G401.6 (cell line): Measurements from ENCODE around the gene PFDN4.

Source experiments
- FAIRE-seq: peaks from 2 replicates; lab custom pipeline; 2012; peaks lifted over from hg19 to GRCh38; lab: Jason Lieb, UNC

The PFDN4 gene

GRCh38 chr20:54200487-54201267 lies 7.2 kb upstream of the PFDN4 start:
- no peak for FAIRE-seq

DNA sequence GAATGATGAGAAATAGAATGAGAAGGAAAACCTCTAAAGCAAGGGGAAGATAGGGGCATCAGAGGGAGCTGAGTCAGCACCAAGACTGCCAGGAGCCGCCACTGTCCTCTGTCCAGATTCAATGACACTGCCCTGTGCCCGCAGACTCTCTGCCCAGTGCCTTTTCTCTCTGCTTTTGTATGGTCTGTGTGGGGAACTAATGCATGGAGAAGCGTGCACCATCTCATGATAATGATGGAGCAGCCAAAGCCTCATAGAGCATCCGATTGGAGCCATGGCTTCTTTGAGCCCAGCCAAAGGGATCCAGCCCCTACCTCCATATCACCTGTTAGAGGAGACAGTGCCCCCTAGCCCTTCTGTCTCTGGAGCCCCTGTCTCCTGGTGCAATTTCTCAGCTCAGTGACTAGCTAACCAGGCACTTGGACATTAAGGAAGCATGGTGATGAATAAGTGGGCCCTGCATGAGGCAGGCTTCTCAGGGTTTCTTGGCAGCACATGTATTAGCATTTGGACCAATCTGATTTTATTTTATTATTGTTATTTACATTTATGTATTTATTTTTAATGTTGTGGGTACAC lies 6.5 kb upstream of the PFDN4 start:
- FAIRE-seq, result no peak

DNA sequence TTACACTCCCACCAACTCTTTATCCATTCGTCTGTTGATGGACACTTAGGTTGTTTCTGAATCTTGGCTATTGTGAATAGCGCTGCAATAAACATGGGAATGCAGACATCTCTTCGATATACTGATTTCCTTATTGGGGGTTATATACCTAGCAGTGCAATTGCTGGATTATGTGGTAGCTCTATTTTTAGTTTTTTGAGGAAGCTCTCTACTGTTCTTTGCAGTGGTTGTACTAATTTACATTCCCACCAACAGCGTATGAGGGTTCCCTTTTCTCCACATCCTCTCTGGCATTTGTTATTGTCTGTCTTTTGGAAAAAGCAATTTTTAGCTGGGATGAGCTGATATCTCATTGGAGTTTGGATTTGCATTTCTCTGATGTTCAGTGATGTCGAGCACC lies 4.6 kb upstream of the PFDN4 start:
- FAIRE-seq, result no peak

- no peak for FAIRE-seq
Observed at GRCh38 chr20:54204063-54204462, 3.8 kb upstream of the PFDN4 start.

- FAIRE-seq, result no peak
Observed at GRCh38 chr20:54204481-54204880, 3.4 kb upstream of the PFDN4 start.

- no peak for FAIRE-seq
Observed at GRCh38 chr20:54205450-54205849, 2.4 kb upstream of the PFDN4 start.

DNA sequence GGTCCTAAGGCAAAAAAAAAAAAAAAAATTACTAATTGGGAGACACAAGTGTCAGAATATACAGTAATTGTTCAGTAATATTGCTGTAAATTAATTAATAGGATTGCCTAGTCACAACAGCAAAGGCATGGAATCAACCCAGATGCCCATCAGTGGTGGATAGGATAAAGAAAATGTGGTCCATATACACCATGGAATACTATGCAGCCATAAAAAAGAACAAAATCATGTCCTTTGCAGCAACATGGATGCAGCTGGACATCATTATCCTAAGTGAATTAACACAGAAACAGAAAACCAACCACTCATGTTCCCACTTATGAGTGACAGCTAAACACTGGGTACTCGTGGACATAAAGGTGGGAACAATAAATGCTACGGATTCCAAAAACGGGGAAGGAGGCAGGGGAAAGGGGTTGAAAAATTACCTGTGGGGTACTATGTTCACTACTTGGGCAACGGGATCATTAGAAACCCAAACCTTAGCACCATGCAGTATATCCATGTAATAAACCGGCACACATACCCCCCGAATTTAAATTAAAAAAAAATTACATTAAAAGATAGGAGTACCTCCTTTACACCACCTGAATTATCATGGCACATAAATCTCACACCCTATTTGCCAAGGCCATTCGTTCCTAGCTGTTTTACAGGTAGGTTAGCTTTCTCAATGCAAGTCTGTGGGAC lies 689 bp upstream of the PFDN4 start:
- no peak for FAIRE-seq

- FAIRE-seq, result no peak
Observed at GRCh38 chr20:54208548-54209176, 775 bp downstream of the PFDN4 start.

DNA sequence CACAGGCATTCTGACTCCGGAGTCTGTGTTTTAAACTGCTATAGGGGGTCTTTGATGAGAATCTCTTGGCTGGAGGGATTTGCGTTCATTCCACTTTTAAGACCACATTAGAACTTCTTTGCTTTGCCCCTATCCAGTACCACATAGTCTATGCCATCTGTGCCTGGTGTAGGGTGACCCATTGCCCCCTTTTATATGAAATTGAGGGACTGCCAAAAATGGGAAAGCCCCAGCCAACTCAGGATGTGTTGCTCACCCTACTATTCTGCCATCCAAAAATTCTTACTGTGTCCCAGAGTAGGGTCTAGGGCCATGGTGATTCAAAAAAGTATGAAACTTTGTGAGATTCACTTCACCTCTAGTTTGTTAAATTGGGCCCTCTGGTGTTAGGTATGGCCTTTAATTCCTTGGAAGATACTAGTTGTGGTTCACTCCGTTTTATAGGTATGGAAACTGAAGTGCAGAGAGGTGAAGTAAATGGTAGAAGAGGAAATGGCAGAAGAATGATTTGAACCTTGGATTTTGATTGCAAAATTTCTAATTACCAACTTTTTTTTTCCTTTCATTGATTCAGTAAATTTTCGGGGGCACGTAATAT lies 1.4 kb downstream of the PFDN4 start:
- no peak for FAIRE-seq

DNA sequence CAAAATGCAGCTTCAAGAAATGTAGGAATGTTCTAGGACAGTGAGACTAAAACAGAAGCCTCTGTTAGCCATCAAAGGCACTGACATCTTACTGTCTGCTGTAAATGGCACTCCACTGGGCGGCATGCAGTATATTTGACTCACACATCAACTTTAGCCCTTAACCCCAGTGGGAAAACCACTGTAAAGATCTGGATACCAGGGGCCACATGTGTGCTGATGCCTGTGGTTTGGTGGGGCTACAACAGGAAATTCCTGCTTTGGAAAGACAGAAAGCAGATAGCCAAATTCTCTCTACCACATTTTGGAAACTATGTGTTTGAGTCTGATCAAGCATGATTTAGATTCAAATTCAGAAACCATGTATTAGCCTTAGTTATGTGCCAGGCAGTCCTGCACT lies 4.3 kb downstream of the PFDN4 start:
- no peak for FAIRE-seq

- FAIRE-seq, result no peak
Observed at GRCh38 chr20:54212871-54213270, 5.0 kb downstream of the PFDN4 start.

GRCh38 chr20:54214566-54214965 lies 6.7 kb downstream of the PFDN4 start:
- FAIRE-seq, result no peak

DNA sequence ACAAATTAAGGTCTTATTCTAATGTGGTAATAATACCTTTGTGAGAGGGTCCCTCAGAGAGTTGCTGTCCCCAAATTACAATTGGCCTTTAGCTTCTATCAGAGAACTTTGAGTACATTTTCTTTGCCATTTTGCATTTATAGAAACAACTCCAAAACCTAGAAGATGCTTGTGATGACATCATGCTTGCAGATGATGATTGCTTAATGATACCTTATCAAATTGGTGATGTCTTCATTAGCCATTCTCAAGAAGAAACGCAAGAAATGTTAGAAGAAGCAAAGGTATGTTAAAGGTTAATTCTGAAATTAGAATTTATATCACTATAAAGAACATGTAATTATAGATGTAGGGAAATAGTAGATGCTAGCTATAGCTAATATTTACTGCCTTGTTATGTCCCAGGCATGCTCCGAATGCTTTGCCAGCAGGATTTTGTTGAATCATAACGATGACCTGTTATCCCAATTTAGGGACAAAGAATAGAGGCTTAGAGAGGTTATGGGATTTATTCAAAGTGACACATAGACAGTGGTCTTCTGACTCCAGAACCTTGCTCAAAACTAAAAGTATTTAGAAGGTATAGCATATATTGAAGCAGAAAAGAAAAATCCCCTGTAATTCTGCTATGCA lies 7.4 kb downstream of the PFDN4 start:
- FAIRE-seq, result no peak

- FAIRE-seq, result no peak
Observed at GRCh38 chr20:54217762-54218161, 9.9 kb downstream of the PFDN4 start.

DNA sequence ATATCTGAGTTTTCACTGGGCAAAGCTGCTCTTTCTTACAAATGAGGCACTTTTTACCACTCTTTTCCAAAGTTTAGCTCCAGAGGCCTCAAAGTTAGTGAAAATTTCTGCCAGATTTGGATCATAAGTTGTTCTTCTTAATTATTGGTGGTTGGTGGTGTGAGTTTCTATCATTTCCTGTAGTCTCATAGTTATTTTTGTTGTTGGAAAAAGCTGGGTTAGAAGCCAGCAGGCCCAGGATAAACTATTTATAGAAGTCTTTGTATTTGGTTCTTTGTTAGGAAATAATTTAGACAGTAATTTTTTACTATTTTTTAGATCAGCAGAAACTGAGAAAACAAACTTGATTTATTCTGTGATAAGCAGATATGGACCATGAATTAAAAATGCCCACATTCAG lies 10.6 kb downstream of the PFDN4 start:
- no peak for FAIRE-seq

- FAIRE-seq, result peak; percentile 96
Observed at GRCh38 chr20:54219751-54220426, 12.0 kb downstream of the PFDN4 start.

GRCh38 chr20:54220722-54221121 lies 12.8 kb downstream of the PFDN4 start:
- FAIRE-seq, result no peak

GRCh38 chr20:54221353-54221752 lies 13.5 kb downstream of the PFDN4 start:
- FAIRE-seq, result no peak

GRCh38 chr20:54221996-54222890 lies 14.4 kb downstream of the PFDN4 start:
- FAIRE-seq, result no peak

DNA sequence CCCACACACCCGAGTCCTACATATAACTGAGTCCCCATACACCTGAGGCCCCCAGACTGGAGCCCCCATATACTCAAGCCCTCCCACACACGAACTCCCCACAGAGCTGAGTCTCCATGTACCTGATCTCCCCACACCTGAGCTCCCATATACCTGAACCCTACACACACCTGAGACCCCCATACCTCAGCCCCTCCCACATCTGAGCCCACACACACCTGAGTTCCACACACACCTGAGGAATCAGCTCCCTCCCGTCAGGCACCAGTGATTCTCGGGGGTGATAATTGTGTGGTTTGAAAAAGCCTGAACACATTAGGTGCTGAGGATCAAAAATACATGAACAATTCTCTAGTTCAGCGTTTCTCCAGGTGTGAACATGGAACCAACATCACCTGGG lies 15.4 kb downstream of the PFDN4 start:
- no peak for FAIRE-seq

DNA sequence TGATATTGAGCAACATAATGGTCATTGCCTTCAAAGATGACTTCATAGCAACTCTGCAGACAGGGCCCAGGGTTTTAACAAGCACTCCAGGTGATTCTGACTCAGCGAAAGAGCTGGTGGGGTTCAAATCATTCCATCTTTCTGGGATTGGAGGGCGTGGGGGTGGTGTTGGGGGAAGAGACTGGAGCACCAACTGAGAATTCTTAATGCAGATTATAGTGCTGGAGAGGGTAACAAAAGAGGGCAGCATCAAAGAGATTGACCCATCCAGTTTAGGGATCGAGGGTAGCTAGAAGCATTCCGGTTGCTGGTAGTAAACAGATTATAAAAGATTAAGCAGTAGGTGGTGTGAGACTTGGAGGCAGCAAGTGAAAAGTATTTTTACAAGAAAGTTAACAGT lies 15.9 kb downstream of the PFDN4 start:
- no peak for FAIRE-seq
